HG03520 (cell line): ENCODE measurements around the gene SLC5A5.

Source experiments
- ATAC-seq: cut with Tn5 transposase; IDR thresholded peaks from one replicate; pipeline ENCODE4 v1.9.1; 2021; ENCODE audit warnings: mild to moderate bottlenecking, moderate library complexity; ENCODE audit not compliant: unreplicated experiment

SLC5A5 gene

DNA sequence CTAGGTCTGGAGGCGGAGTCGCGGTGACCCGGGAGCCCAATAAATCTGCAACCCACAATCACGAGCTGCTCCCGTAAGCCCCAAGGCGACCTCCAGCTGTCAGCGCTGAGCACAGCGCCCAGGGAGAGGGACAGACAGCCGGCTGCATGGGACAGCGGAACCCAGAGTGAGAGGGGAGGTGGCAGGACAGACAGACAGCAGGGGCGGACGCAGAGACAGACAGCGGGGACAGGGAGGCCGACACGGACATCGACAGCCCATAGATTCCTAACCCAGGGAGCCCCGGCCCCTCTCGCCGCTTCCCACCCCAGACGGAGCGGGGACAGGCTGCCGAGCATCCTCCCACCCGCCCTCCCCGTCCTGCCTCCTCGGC, at the start of gene SLC5A5:
TSS of gene SLC5A5 (plus strand) at position 68 of the 373 bp plus-strand sequence. CDS start 375 bp downstream, outside the sequence.
- ATAC-seq = no peak

- no peak for ATAC-seq
Observed at GRCh38 chr19:17824339-17824738, 47.4 kb upstream of the SLC5A5 start.

DNA sequence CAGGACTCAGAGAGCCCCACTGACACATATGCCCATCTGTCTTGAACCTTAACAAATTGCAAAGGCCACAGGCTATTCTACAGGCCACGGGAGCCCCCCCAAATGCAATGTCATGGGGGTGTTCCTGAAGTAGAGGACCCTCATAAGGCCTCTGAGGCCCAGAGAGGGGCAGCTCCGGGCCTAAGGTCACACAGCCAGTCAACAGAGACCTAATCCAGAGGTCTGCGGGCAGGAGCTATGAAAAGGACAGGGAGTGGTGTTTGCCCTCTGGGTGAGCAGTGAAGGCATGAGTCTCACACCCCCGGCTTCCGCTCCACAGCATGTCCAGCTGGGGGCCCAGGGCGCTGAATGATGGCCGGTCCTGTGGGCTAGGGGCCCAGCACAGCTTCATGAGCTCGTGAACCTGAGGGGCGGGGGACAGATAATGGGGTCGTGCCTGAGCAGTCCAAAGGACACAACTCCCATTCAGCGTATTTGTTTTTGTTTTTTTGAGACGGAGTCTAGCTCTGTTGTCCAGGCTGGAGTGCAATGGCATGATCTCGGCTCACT, 45.2 kb upstream of the SLC5A5 start:
- ATAC-seq = no peak

GRCh38 chr19:17829855-17830566, 41.7 kb upstream of the SLC5A5 start:
- ATAC-seq = no peak

GRCh38 chr19:17830567-17831418, 41.0 kb upstream of the SLC5A5 start:
- no peak for ATAC-seq

GRCh38 chr19:17831419-17831888, 40.3 kb upstream of the SLC5A5 start:
- no peak for ATAC-seq

GRCh38 chr19:17832443-17833208, 39.1 kb upstream of the SLC5A5 start:
- no peak for ATAC-seq

DNA sequence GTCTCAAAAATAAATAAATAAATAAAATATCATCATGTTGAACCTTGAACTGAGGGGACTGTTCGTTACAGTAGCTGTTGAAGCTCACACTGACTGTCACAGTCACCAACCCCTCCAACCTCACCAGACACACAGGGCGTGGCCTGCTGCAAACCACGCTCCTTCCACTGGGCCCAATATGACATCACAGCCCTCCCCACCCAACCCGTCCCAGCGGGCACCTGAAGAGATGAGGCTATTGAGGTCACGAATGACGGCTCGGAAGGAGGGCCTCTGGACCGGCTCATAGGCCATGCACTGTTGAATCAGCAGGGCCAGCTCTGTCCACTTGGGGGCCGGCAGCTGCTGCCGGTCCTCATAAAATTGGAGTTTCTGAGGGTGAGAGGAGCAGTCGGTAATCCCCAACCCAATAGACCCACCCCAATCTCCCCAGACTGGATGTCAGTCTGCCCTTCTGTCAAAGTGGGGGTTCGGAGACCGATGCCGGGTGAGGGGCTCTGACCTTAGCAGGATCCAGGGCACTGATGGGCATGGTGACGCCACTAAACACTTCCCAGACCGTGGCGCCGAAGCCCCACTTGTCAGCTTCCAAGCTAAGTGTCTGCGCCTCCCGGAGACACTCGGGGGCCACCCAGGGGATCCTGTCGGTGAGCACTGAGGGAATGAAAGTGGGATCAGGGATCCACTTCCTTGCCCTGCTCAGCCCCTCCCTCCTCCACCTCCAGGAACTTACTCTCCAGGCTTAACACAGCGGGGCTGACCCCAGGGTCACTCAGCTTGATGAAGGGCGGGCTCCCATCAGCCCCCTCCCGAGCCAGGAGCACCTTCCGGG, 37.2 kb upstream of the SLC5A5 start:
- no peak for ATAC-seq

DNA sequence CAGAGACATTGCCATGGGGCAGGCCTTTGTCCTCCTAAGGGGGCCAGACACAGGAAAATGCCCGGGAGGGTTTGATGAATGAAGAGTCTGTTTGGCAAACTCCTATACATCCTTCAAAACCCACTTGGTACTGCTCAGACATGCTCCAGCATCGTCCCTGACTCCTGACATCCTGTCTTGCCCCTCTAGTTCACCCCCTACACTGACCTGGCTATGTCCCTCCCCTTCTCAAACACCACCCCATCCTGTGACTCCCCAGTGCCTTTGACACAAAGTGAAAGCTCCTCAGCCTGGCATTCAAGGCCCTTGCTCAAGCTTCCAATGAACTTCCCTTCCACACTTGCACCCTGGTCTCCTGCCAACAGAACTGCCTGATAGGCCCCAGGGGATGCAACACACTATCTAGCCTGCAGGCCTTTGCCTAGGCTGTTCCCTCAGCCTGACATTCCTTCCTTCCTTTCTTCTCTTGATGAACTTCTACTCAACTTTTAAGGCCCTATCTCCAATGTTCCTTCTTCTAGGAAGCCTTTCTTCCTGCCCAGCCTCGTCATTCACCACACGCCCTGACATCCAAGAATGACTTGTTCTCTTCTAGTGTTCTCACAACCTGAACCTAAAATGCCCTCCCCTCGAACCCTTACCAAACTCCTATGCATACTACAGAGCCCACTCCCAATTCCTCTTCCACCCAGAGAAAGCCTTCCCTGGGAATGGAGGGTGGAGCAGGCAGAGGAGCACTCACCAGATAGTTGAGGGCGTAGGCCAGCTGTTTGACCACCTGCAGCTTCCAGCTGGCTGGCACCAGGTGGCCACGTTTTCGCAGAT, 36.4 kb upstream of the SLC5A5 start:
- no peak for ATAC-seq

- no peak for ATAC-seq
Observed at GRCh38 chr19:17836530-17836929, 35.2 kb upstream of the SLC5A5 start.

GRCh38 chr19:17837972-17838371, 33.8 kb upstream of the SLC5A5 start:
- ATAC-seq = no peak

DNA sequence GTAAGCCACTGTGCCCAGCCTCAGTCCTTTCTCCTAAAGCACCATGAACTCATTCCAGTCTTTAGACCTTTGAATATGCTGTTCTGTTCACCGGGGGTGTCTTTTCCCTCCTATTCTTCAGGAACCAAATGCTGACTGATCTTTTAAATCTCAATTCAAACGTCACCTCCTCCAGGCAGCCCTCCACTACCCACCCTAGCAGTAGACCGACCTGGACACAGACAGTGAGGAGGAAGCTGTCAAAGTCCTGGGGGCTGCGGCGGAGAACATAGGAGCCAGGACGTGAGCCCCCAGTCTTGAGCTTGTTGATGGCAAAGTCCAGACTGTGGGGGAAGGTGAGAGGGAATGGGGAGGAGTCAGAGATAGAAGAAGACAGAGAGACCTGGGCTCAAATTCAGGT, 31.7 kb upstream of the SLC5A5 start:
- ATAC-seq = no peak

DNA sequence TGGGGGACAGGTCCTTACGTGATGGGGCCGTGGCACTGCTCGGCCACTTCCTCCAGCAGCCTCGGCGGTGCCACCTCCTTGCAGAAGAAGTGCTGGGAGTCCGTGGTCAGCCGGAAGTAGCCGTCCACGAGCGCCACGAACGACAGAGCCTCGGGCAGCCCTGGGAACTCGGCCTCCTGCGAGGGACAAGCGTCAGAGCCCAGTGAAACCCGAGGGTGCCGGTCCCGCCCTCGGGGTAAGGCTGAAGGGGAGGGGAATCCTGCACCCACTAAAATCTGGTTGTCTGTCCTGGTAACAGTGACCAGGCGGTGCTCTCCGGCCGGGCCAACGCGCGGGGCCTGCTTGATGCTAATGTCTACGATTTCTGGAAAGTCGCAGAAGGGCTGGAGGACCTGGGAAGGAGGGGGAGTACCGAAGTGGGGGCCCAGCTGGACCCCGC, 30.4 kb upstream of the SLC5A5 start:
- no peak for ATAC-seq

- ATAC-seq = no peak
Observed at GRCh38 chr19:17841810-17842662, 29.7 kb upstream of the SLC5A5 start.

GRCh38 chr19:17842663-17843291, 29.0 kb upstream of the SLC5A5 start:
- no peak for ATAC-seq

DNA sequence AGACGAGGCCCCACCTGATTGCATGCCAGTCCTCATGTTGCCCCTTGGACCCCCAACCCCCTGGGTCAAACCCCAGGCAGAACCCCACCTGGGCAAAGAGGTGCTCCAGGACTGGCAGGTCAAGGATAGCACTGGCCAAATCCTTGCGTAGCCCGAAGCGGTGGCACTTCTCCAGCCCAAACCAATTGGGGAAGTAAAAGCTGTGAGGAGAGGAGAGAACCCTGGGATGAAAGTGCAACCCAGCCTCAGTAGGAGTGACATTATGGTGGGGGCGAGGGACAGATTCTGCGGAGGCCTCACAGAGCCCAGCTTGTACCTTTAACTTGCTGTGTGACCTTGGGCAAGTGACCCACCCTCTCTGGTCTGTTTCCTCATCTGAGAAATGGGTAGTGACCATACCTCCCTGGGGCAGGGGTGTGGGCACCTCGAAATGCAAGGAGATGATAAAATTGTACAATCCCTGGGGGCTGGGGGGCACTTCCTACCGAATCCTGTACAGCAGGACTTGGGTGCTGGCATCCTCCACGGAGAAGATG, 28.4 kb upstream of the SLC5A5 start:
- no peak for ATAC-seq

GRCh38 chr19:17843908-17844490, 27.7 kb upstream of the SLC5A5 start:
- ATAC-seq = no peak
